Measurements from ENCODE around the gene DCUN1D4.

DCUN1D4 gene

DNA sequence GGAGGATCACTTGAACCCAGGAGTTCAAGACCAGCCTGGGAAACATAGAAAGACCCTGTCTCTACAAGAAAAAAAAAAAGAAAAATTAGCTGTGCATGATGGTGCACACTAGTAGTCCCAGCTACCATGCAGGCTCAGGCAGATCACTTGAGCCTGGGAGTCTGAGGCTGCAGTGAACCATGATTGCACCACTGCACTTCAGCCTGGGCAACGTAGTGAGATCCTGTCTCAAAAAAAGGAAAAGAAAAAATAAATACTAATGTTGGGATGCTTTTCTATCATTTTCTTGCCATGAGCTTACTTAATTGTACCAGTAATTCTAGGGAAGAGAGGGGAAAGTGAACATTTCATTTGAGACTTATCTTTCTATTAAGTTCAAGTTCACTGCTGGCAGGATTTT, 19.8 kb downstream of the DCUN1D4 start:
- no peak for DNase-seq (ENCODE audit: low read depth)
- no peak overlapping the region for H3K4me3 ChIP-seq (ENCODE audit: low read depth, low read length)
- TF ChIP-seq, protein P1, sequence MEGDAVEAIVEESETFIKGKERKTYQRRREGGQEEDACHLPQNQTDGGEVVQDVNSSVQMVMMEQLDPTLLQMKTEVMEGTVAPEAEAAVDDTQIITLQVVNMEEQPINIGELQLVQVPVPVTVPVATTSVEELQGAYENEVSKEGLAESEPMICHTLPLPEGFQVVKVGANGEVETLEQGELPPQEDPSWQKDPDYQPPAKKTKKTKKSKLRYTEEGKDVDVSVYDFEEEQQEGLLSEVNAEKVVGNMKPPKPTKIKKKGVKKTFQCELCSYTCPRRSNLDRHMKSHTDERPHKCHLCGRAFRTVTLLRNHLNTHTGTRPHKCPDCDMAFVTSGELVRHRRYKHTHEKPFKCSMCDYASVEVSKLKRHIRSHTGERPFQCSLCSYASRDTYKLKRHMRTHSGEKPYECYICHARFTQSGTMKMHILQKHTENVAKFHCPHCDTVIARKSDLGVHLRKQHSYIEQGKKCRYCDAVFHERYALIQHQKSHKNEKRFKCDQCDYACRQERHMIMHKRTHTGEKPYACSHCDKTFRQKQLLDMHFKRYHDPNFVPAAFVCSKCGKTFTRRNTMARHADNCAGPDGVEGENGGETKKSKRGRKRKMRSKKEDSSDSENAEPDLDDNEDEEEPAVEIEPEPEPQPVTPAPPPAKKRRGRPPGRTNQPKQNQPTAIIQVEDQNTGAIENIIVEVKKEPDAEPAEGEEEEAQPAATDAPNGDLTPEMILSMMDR (conservative IDR thresholded peaks at IDR 0.05; ENCODE audit: low read depth, low read length): no peak

DNA sequence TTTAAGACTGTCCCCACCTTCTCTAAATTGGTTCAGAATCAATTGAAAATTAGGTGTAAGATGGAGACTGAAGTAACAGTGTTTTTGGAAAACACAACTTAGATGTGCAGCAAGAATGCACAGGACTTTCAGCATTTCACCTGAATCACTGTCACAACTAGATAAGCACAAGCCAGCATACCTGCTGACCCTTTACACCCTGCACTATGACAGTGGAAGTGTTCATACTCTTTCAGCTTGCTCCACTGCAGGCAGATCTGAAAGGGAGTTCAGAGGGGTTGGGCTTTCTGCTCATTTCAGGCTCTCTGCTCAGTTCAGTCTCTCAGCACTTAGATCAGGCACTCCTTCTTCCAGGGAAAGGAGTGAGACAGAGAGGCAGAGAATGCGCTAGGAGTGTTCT, 22.8 kb downstream of the DCUN1D4 start:
- DNase-seq (ENCODE audit: low read depth): no peak
- TF ChIP-seq, protein P1 (conservative IDR thresholded peaks at IDR 0.05; ENCODE audit: low read depth, low read length): no peak
- H3K4me3 ChIP-seq (ENCODE audit: low read depth, low read length): no peak overlapping the region

DNA sequence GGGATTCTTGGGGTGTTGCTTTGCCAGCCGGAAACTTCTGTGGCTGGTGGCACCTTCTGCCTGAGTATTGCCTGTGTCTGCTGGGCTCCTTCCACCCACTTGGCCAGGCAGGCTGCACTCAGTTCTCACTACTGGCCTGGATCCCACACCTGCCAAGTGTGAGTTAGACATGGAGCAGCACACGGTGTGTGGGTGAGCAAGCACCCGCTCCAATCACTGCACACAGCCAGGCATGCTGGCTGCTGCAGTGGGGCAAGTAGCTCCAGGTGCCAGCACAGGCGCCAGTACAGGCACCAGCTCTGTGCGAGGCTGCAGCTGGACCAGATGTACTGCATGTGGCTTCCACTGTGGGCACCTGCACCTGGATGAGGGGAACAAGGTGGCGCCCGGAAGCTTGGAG, 23.9 kb downstream of the DCUN1D4 start:
- TF ChIP-seq, protein P1 (conservative IDR thresholded peaks at IDR 0.05; ENCODE audit: low read depth, low read length): no peak
- H3K4me3 ChIP-seq (ENCODE audit: low read depth, low read length): no peak overlapping the region
- no peak for DNase-seq (ENCODE audit: low read depth)

DNA sequence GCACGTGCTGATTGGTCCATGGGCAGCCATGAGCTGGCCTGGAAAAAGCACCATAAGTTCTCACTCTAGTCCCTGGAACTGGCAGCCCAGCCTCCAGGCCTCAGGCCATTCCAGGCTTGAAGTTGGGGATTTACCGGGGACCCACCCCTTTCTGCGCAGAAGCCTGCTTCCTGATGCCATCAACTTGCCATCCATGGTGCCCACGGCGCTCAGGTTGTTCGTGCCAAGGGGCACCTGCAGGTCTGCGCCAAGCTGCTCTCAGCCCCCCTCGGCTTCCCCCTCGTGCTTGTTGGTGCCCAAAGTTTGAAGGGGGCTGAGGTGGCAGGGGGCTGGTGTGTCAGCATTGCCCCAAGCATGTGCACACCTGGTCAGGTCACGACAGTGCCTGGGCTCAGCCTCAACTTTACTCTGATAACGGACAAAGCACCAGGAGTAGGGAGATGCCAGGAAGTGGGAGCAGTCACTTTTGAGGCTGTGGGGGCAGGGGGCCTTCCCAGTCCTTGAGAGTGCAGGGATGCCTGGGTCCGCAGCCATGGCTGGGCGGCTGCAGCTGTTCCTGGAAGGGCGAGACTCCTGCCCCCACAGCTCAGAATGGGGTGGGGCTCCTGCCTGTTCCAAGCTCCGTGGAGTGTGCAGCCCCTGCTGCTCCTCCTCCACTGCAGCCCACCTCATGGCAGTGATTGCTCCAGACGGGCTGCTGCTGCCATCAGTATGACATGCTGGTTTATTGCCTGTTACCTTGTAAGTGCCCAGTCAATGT, 24.9 kb downstream of the DCUN1D4 start:
- no peak overlapping the region for H3K4me3 ChIP-seq (ENCODE audit: low read depth, low read length)
- no peak for DNase-seq (ENCODE audit: low read depth)
- TF ChIP-seq, protein P1 (conservative IDR thresholded peaks at IDR 0.05; ENCODE audit: low read depth, low read length): no peak

DNA sequence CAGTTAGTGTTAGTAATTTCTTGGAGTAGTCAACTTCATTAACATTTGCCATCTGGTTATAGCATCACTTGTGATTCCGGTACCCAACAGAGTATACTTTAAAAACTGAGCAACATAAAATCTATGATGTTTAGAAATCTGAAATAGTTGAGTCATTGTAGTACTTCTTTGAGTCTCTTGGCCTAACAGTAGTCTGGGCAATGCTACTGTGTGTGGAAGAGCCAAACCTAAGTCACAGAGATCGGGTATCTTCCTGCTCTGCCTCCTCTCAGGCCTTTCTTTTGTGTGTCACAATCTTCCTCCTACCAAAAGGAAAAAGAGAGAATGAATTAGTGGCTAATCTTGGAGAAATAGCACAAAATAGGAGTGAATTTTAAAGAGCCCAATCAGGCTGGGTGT, 25.5 kb downstream of the DCUN1D4 start:
- no peak overlapping the region for H3K4me3 ChIP-seq (ENCODE audit: low read depth, low read length)
- DNase-seq (ENCODE audit: low read depth): no peak
- TF ChIP-seq, protein P1 (conservative IDR thresholded peaks at IDR 0.05; ENCODE audit: low read depth, low read length): no peak

DNA sequence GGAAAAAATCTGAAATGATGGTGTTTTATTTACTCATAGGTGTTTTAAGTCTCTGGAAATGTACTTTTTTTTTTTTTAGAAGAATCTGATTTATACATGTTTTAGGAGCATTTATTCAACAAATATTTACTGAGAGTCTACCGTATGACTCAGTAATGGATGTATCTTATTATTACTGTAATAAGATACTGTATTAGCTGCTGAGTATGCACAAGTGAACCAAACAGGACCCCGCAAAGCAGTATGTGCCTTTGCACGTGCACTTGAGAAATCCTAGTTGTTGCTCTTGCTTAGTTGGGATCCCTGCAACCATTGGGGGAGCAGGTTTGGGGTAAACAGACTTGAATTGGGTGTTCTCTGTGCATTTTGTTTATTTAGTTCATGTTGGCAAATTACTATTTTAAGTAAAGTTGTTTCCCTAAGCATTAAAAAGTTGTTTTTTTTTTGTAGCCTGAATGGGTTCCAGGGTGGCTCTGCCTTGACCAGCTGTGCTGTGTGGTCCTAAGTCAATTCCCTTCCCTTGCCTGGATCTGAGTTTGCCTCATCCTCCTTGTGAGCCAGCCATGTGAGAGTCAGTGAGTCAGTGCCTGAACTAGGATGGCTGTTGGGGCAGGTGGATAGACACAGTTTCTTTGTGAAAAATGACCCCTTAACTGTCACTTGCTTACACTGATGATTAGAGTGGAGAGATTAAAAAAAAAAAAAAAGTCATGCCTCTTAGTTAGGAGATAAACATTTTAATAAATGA, 27.7 kb downstream of the DCUN1D4 start:
- TF ChIP-seq, protein P1 (conservative IDR thresholded peaks at IDR 0.05; ENCODE audit: low read depth, low read length): no peak
- DNase-seq (ENCODE audit: low read depth): peak; percentile 43
- no peak overlapping the region for H3K4me3 ChIP-seq (ENCODE audit: low read depth, low read length)
